Ovary (tissue), 9 donors: Measurements from ENCODE around the gene HSD3B7. TPM values are rescaled to one million over a fixed set of nuclear protein-coding genes. Genes with fewer than 3 reads are reported as not detected.
A peak's percentile ranks its signal among the peaks of the same experiment; 100 is the strongest.

Source experiments
- DNase-seq, 5 donors: peaks; one replicate each; pipeline ENCODE4 v3.0.0-alpha.2; 2019 to 2020
- H3K27ac ChIP-seq, 2 donors: fragments of 200-600 bp; one replicate each; pipeline versions ENCODE4 v1.5.1 to v1.8.0; 2019 to 2022
- H3K27me3 ChIP-seq: fragments of 200-600 bp; one replicate; pipeline ENCODE4 v1.8.0; 2022
- H3K36me3 ChIP-seq: fragments of 200-600 bp; sonication (generic); one replicate; pipeline ENCODE4 v1.5.1; 2019
- H3K4me1 ChIP-seq: one replicate; pipeline ENCODE4 v1.8.1; 2013; ENCODE audit warnings: mild to moderate bottlenecking, moderate library complexity; ENCODE audit not compliant: insufficient read depth
- H3K4me3 ChIP-seq: fragments of 200-600 bp; sonication (generic); one replicate; pipeline ENCODE4 v1.5.1; 2017
- H3K9me3 ChIP-seq, 2 donors: fragments of 200-600 bp in 1 of 2; sonication (generic) in 1 of 2; one replicate each; pipeline versions ENCODE4 v1.5.1 to v1.8.1; 2013 to 2019; ENCODE audit warnings: mild to moderate bottlenecking in 1 of 2, moderate library complexity in 1 of 2
- CTCF ChIP-seq, 3 donors: fragments of 450-650 bp in 2 of 3; fragments of 200-600 bp in 1 of 3; IDR thresholded peaks; one replicate each; pipeline versions ENCODE4 v1.5.1 to v1.8.0; 2016 to 2022; ENCODE audit warnings: antibody characterized with exemption in 3 of 3, mild to moderate bottlenecking in 1 of 3
- EP300 ChIP-seq: sonication (generic); formaldehyde crosslinking; IDR thresholded peaks from one replicate; pipeline ENCODE4 v1.6.1; 2017; ENCODE audit warnings: antibody characterized with exemption
- POLR2A ChIP-seq: fragments of 450-650 bp; IDR thresholded peaks from one replicate; pipeline ENCODE4 v1.6.1; 2017; ENCODE audit warnings: antibody characterized with exemption, mild to moderate bottlenecking, moderate library complexity
- WGBS, 3 donors: extraction: QIAGEN DNeasy Blood & Tissue Kit in 1 of 3; methylation state at CpG; one replicate each; pipeline versions ENCODE4 v1.1.5 to v1.1.7; 2013 to 2017; 5-methylcytosine and 5-hydroxymethylcytosine counted together
- intact Hi-C, 4 donors: fragments of 100-400 bp; cut with DNase I; formaldehyde crosslinking; loops; one replicate each; pipeline versions ENCODE4 v1.11.0 to v1.15.1; 2022 to 2023
- polyA plus RNA-seq, 2 donors: library from polyadenylated mRNA; stranded (reverse); fragments of 200-250 nt in 1 of 2; fragments of 350-450 nt in 1 of 2; fragmentation: Illumina TruSeq in 1 of 2; extraction: RNeasy Lipid Tissue Mini Kit (QIAGEN cat#74804) in 1 of 2; gene quantifications; one replicate each; pipeline ENCODE4 v1.2.3, GENCODE V29; 2013 to 2014
- total RNA-seq, 7 donors: library from RNA; depleted of rRNA in 2 of 7; stranded (reverse); fragments of >200 nt in 2 of 7; fragmentation: NEBNext Ultra II Directional in 3 of 7; extraction: Animal tissue kit (Norgen Biotek cat#: 25700) in 3 of 7; gene quantifications; one replicate each; pipeline versions ENCODE4 v1.1.0 to v1.2.4, GENCODE V29; 2016 to 2023
- donor health status: DM: no; HTN: no; CAD: no; lungs with moderate emphysema.
- donor health status: DM: no; HTN: no; CAD: no.
- donor health status: Bipolar disorder and iron deficiency.
- donor health status: DM: yes; HTN: yes; CAD: no.
- donor health status: DM: no; HTN: no; CAD: no.
- donor health status: DM: yes; HTN: yes; CAD: no.

Gene HSD3B7
- total and polyA plus RNA-seq, 9 donors, result 3.9 to 24.5 (median 9.9) TPM

- peak overlapping the region; percentile 40 for H3K4me3 ChIP-seq
- intact Hi-C loops, result loop anchor here in 1 of 4 donors (10.0 kb wide), 1 partner anchor 187 kb away; the partner anchor contains the start of gene FUS
- 49 to 50% (median 50%) methylated on average over 21 of the region's 21 CpGs for WGBS, 3 donors
- no peaks in the 10 kb centered on the region for H3K27me3 ChIP-seq
- peak overlapping the region; percentile 31 to 33 for H3K27ac ChIP-seq
- no peaks in the 10 kb centered on the region for H3K9me3 ChIP-seq
- DNase-seq, result no peak
- H3K4me1 ChIP-seq, result peaks cover 22% of the 10 kb centered on the region
- no peaks in the 10 kb centered on the region for H3K36me3 ChIP-seq
- TF ChIP-seq EP300 (no peak), POLR2A (no peak), CTCF (IDR thresholded peaks at IDR 0.05) (no peak)
Measured at GRCh38 chr16:30997725-30998711, 13.0 kb downstream of the HSD3B7 start.

- intact Hi-C loops, result loop anchor here in 1 of 4 donors (10.0 kb wide), 1 partner anchor 186 kb away; the partner anchor contains the start of gene FUS
- H3K27me3 ChIP-seq, result no peaks in the 10 kb centered on the region
- no peaks in the 10 kb centered on the region for H3K36me3 ChIP-seq
- TF ChIP-seq CTCF (IDR thresholded peaks at IDR 0.05) (no peak), EP300 (no peak), POLR2A (no peak)
- H3K27ac ChIP-seq, result peak overlapping the region in 1 of 2 donors; percentile 33
- 46 to 52% (median 48%) methylated on average over 6 of the region's 6 CpGs for WGBS, 3 donors
- DNase-seq, result peak in 1 of 5 donors; percentile 41
- no peak overlapping the region for H3K4me3 ChIP-seq
- peaks cover 22% of the 10 kb centered on the region for H3K4me1 ChIP-seq
- no peaks in the 10 kb centered on the region for H3K9me3 ChIP-seq
Measured at GRCh38 chr16:30998852-30999761, 14.1 kb downstream of the HSD3B7 start.

GRCh38 chr16:31000671-31001382 is 15.8 kb downstream of the HSD3B7 start:
- Histone ChIP-seq H3K4me3 (no peak overlapping the region), H3K27ac (no peak overlapping the region), H3K9me3 (no peaks in the 10 kb centered on the region), H3K36me3 (no peaks in the 10 kb centered on the region), H3K4me1 (peaks cover 22% of the 10 kb centered on the region), H3K27me3 (no peaks in the 10 kb centered on the region)
- DNase-seq, result no peak
- TF ChIP-seq EP300 (no peak), CTCF (IDR thresholded peaks at IDR 0.05) (no peak), POLR2A (no peak)
- 84 to 92% (median 90%) methylated on average over 19 of the region's 19 CpGs for WGBS, 3 donors
- intact Hi-C loops, result no loop called here
